Thyroid gland (tissue), 4 donors: ENCODE measurements around the gene DLG2.

Experiments
- POLR2A ChIP-seq, 2 donors: fragments of 450-650 bp; IDR thresholded peaks; one replicate each; pipeline ENCODE4 v1.6.1; 2017; ENCODE audit warnings: antibody characterized with exemption in 2 of 2, mild to moderate bottlenecking in 2 of 2, moderate library complexity in 1 of 2
- TF ChIP-seq, protein P1 (sequence below), 6 experiments: fragments of 200-600 bp in 3 of 6; fragments of 450-650 bp in 3 of 6; sonication (generic) in 3 of 6; IDR thresholded peaks; one replicate each; pipeline ENCODE4 v1.5.1; 2016 to 2019; ENCODE audit warnings: antibody characterized with exemption in 6 of 6, mild to moderate bottlenecking in 2 of 6, inconsistent platforms in 1 of 6, moderate library complexity in 1 of 6

GRCh38 chr11:84594602-84595001 lies 1032.5 kb downstream of the DLG2 start:
- TF ChIP-seq, protein P1, sequence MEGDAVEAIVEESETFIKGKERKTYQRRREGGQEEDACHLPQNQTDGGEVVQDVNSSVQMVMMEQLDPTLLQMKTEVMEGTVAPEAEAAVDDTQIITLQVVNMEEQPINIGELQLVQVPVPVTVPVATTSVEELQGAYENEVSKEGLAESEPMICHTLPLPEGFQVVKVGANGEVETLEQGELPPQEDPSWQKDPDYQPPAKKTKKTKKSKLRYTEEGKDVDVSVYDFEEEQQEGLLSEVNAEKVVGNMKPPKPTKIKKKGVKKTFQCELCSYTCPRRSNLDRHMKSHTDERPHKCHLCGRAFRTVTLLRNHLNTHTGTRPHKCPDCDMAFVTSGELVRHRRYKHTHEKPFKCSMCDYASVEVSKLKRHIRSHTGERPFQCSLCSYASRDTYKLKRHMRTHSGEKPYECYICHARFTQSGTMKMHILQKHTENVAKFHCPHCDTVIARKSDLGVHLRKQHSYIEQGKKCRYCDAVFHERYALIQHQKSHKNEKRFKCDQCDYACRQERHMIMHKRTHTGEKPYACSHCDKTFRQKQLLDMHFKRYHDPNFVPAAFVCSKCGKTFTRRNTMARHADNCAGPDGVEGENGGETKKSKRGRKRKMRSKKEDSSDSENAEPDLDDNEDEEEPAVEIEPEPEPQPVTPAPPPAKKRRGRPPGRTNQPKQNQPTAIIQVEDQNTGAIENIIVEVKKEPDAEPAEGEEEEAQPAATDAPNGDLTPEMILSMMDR (IDR thresholded peaks at IDR 0.05) = no peak
- TF ChIP-seq POLR2A (IDR thresholded peaks at IDR 0.05) = no peak
